CD4-positive, alpha-beta T cell treated with Interleukin-4 for 4 hours (primary cell): ENCODE results near the gene SPATA18.
"Not testable (repeated sequence)": the region's sequence is repeated elsewhere in the genome, so short reads cannot be mapped to it uniquely, and the experiment has no call there.

Source experiments
- DNase-seq: peaks from one replicate; pipeline ENCODE4 v3.0.0-alpha.2; 2020

The SPATA18 gene

GRCh38 chr4:52052475-52052780 is 1.3 kb downstream of the SPATA18 start:
- no peak for DNase-seq

- DNase-seq = no peak
These were observed 3.1 kb downstream of the SPATA18 start for GRCh38 chr4:52054254-52054653.

GRCh38 chr4:52057196-52057595 is 6.1 kb downstream of the SPATA18 start:
- DNase-seq = no peak

GRCh38 chr4:52058275-52058674 is 7.2 kb downstream of the SPATA18 start:
- no peak for DNase-seq

- DNase-seq = no peak
These were observed 8.3 kb downstream of the SPATA18 start for GRCh38 chr4:52059372-52059771.

- no peak for DNase-seq
These were observed 18.5 kb downstream of the SPATA18 start for GRCh38 chr4:52069571-52069970.

GRCh38 chr4:52071791-52072546 is 20.9 kb downstream of the SPATA18 start:
- no peak for DNase-seq

GRCh38 chr4:52076731-52077130 is 25.6 kb downstream of the SPATA18 start:
- no peak for DNase-seq

GRCh38 chr4:52079659-52080058 is 28.6 kb downstream of the SPATA18 start:
- no peak for DNase-seq

GRCh38 chr4:52081216-52081615 is 30.1 kb downstream of the SPATA18 start:
- no peak for DNase-seq

GRCh38 chr4:52086425-52086824 is 35.3 kb downstream of the SPATA18 start:
- DNase-seq = not testable (repeated sequence)

GRCh38 chr4:52091801-52092200 is 40.7 kb downstream of the SPATA18 start:
- no peak for DNase-seq

- DNase-seq = no peak
These were observed 42.4 kb downstream of the SPATA18 start for GRCh38 chr4:52093466-52093865.

GRCh38 chr4:52094376-52095145 is 43.5 kb downstream of the SPATA18 start:
- DNase-seq = no peak

GRCh38 chr4:52095374-52095773 is 44.3 kb downstream of the SPATA18 start:
- DNase-seq = no peak

GRCh38 chr4:52096048-52096447 is 44.9 kb downstream of the SPATA18 start:
- DNase-seq = no peak

- DNase-seq = no peak
These were observed 47.5 kb downstream of the SPATA18 start for GRCh38 chr4:52098618-52099017.

- DNase-seq = no peak
These were observed 48.9 kb downstream of the SPATA18 start for GRCh38 chr4:52099860-52100461.

GRCh38 chr4:52102587-52102986 is 51.5 kb downstream of the SPATA18 start:
- DNase-seq = no peak

GRCh38 chr4:52103319-52103718 is 52.2 kb downstream of the SPATA18 start:
- no peak for DNase-seq

GRCh38 chr4:52105276-52105675 is 54.2 kb downstream of the SPATA18 start:
- no peak for DNase-seq

- no peak for DNase-seq
These were observed 55.1 kb downstream of the SPATA18 start for GRCh38 chr4:52106191-52106590.

- DNase-seq = no peak
These were observed 55.6 kb downstream of the SPATA18 start for GRCh38 chr4:52106660-52107059.

- no peak for DNase-seq
These were observed 56.2 kb downstream of the SPATA18 start for GRCh38 chr4:52107336-52107735.
